Hair follicle dermal papilla cell (primary cell): Measurements from ENCODE around the gene SLC35F1. TPM values are rescaled to one million over a fixed set of nuclear protein-coding genes. Genes with fewer than 3 reads are reported as not detected.

ENCODE experiments used
- total RNA-seq: library from RNA; depleted of rRNA; stranded (reverse); fragments of >200 nt; gene quantifications from 2 replicates; pipeline ENCODE4 v1.2.3, GENCODE V29; 2012

The SLC35F1 gene
- total RNA-seq, result under 0.01 TPM in 1 of 2 replicates, not detected in the other

GRCh38 chr6:117906958-117907600, at the start of gene SLC35F1:
SLC35F1 (plus strand) TSS chr6:117907264.

Other genes starting within 250 kb of the SLC35F1 start
- gene NUS1, start 231.8 kb upstream of the SLC35F1 start, total RNA-seq, result 19.2 and 20.8 TPM in 2 replicates